ENCODE data around the gene ICA1. TPM values are rescaled to one million over a fixed set of nuclear protein-coding genes. Genes with fewer than 3 reads are reported as not detected.

Gene ICA1
- total and polyA plus RNA-seq, 4 donors: 16.5 to 54.6 (median 30.8) TPM

DNA sequence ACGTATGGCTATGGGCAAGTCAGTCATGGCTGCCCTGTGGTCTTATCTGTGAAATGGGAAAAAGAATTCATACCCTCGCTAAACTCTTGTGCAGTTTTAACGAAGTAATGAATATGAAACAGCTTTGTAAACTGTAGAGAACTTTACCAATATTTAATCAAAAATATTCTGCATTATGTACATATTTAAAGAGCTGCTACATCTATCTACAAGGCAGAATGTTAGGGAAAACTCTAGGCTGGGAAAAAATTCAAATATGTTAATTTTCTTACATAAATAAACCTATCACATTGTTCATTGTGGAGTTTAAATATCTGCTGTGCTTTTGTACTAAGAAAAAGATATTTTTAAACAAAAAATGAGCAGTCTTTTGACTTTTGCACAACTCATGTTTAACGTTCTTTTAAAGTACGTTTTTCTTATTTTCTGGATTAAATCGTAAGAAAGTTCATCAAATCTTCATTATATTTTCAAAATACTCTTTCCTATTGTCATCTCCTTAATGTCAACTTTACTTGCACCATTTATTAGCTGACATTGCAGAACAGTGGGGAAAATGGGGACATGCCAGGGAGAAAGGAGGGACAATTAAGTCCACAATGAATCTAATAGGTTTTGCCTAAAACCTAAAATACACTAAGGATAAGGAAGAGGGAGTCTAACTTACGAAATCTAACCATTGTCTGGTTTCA, 57.5 kb downstream of the ICA1 start:
- Histone ChIP-seq H3K36me3 (ENCODE audit: control insufficient read depth in 4 of 4, insufficient read depth in 4 of 4, low read length in 4 of 4) (no peaks in the 10 kb centered on the region), H3K27ac (ENCODE audit: low read depth in 1 of 2, low read length in 1 of 2) (no peak overlapping the region), H3K9me3 (ENCODE audit: control insufficient read depth in 4 of 4, insufficient read depth in 3 of 4, low read length in 3 of 4) (no peaks in the 10 kb centered on the region), H3K4me1 (ENCODE audit: control insufficient read depth in 5 of 5, insufficient read depth in 5 of 5, low read length in 5 of 5) (peaks cover 0 to 11% (median 0%) of the 10 kb centered on the region in 5 donors), H3K27me3 (ENCODE audit: control insufficient read depth in 3 of 3, insufficient read depth in 3 of 3, low read length in 2 of 3) (peaks cover 0 to 2% (median 0%) of the 10 kb centered on the region in 3 donors), H3K9ac (ENCODE audit: insufficient read depth in 1 of 2, low read length in 2 of 2) (no peak overlapping the region), H3K4me3 (no peak overlapping the region)
- ATAC-seq (ENCODE audit: insufficient read depth, low FRiP score): no peak
- DNase-seq: no peak
- 94% methylated on average over 7 of the region's 7 CpGs for WGBS, 2 donors
- TF ChIP-seq, protein P1, sequence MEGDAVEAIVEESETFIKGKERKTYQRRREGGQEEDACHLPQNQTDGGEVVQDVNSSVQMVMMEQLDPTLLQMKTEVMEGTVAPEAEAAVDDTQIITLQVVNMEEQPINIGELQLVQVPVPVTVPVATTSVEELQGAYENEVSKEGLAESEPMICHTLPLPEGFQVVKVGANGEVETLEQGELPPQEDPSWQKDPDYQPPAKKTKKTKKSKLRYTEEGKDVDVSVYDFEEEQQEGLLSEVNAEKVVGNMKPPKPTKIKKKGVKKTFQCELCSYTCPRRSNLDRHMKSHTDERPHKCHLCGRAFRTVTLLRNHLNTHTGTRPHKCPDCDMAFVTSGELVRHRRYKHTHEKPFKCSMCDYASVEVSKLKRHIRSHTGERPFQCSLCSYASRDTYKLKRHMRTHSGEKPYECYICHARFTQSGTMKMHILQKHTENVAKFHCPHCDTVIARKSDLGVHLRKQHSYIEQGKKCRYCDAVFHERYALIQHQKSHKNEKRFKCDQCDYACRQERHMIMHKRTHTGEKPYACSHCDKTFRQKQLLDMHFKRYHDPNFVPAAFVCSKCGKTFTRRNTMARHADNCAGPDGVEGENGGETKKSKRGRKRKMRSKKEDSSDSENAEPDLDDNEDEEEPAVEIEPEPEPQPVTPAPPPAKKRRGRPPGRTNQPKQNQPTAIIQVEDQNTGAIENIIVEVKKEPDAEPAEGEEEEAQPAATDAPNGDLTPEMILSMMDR (IDR thresholded peaks at IDR 0.05; ENCODE audit: control extremely low read depth, extremely low read depth): no peak

- WGBS, 2 donors: 29 to 58% methylated on average over 3 of the region's 3 CpGs
- Histone ChIP-seq H3K36me3 (ENCODE audit: control insufficient read depth in 4 of 4, insufficient read depth in 4 of 4, low read length in 4 of 4) (peaks cover 0 to 1% (median 0%) of the 10 kb centered on the region in 4 donors), H3K4me1 (ENCODE audit: control insufficient read depth in 5 of 5, insufficient read depth in 5 of 5, low read length in 5 of 5) (peaks cover 0 to 8% (median 0%) of the 10 kb centered on the region in 5 donors), H3K9ac (ENCODE audit: insufficient read depth in 1 of 2, low read length in 2 of 2) (no peak overlapping the region), H3K27ac (ENCODE audit: low read depth in 1 of 2, low read length in 1 of 2) (no peak overlapping the region), H3K27me3 (ENCODE audit: control insufficient read depth in 3 of 3, insufficient read depth in 3 of 3, low read length in 2 of 3) (no peaks in the 10 kb centered on the region), H3K4me3 (no peak overlapping the region), H3K9me3 (ENCODE audit: control insufficient read depth in 4 of 4, insufficient read depth in 3 of 4, low read length in 3 of 4) (no peaks in the 10 kb centered on the region)
- no peak for DNase-seq
- ATAC-seq (ENCODE audit: insufficient read depth, low FRiP score): no peak
- TF ChIP-seq, protein P1 (IDR thresholded peaks at IDR 0.05; ENCODE audit: control extremely low read depth, extremely low read depth): no peak
Measured at GRCh38 chr7:8201846-8202441, 60.0 kb downstream of the ICA1 start.

GRCh38 chr7:8200717-8201116, 61.2 kb downstream of the ICA1 start:
- WGBS, 2 donors: 92 to 93% methylated on average over 1 of the region's 1 CpG
- Histone ChIP-seq H3K4me1 (ENCODE audit: control insufficient read depth in 5 of 5, insufficient read depth in 5 of 5, low read length in 5 of 5) (peaks cover 0 to 8% (median 0%) of the 10 kb centered on the region in 5 donors), H3K4me3 (no peak overlapping the region), H3K9me3 (ENCODE audit: control insufficient read depth in 4 of 4, insufficient read depth in 3 of 4, low read length in 3 of 4) (no peaks in the 10 kb centered on the region), H3K9ac (ENCODE audit: insufficient read depth in 1 of 2, low read length in 2 of 2) (no peak overlapping the region), H3K27me3 (ENCODE audit: control insufficient read depth in 3 of 3, insufficient read depth in 3 of 3, low read length in 2 of 3) (no peaks in the 10 kb centered on the region), H3K36me3 (ENCODE audit: control insufficient read depth in 4 of 4, insufficient read depth in 4 of 4, low read length in 4 of 4) (peaks cover 0 to 1% (median 0%) of the 10 kb centered on the region in 4 donors), H3K27ac (ENCODE audit: low read depth in 1 of 2, low read length in 1 of 2) (no peak overlapping the region)
- TF ChIP-seq, protein P1 (IDR thresholded peaks at IDR 0.05; ENCODE audit: control extremely low read depth, extremely low read depth): no peak
- DNase-seq (no peak), ATAC-seq (ENCODE audit: insufficient read depth, low FRiP score) (no peak)
